22Rv1 (cell line): ENCODE data around the gene MLH3.

ENCODE experiments used
- CTCF ChIP-seq: fragments of 450-650 bp; IDR thresholded peaks from 2 replicates; pipeline ENCODE4 v1.5.1; 2017; ENCODE audit warnings: mild to moderate bottlenecking
- ZFX ChIP-seq: fragments of 450-650 bp; IDR thresholded peaks from 2 replicates; pipeline ENCODE4 v1.6.1; 2017; ENCODE audit warnings: antibody characterized with exemption, borderline replicate concordance

DNA sequence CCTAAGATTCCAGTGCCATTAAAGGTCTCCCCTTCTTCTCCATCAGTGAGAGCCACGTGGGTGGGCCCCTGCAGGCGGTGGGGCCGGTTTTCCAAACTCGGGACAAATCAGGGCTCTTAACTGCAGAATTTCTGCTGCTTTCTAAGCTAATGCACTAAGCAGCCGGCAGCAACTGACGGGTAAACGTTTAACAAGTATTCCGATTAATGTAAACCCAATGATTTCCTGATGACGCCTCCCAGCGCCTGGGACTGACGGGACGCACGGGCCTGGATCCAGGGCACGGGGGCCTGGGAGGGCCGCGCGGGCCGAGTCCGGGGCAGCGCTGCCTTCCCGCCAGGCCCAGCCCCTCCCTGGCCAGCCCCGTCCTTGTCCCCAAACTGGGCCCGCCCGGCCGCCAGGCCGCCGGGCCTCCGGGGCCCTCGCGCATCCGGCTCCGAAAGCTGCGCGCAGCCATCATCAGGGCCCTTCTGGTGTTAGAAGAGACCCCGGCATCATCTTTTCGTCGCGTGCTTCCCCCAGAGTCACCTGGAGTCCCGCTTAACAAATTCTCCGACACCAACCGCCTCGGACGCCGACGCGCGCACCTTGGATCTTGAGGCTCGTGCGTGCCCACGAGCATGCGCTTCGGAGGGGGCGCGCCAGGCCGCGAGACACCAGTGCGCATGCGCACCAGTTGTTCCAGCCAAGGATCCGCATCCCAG is at the start of gene MLH3:
- TF ChIP-seq CTCF (no peak), ZFX (no peak)
